CD4-positive, alpha-beta T cell (primary cell): ENCODE results near the gene SNRPF. TPM values are rescaled to one million over a fixed set of nuclear protein-coding genes. Genes with fewer than 3 reads are reported as not detected.

Experiments
- ATAC-seq: fragments of 200-7000 bp; cut with Tn5 transposase; one replicate; pipeline ENCODE4 v1.10.0; 2022; ENCODE audit warnings: mild to moderate bottlenecking; ENCODE audit not compliant: poor library complexity
- CTCF ChIA-PET: fragments of 350-600 bp; sonication (Branson Sonifier 250); formaldehyde crosslinking; loops from one replicate; lab custom pipeline; 2021; ENCODE audit warnings: antibody characterized with exemption, inconsistent platforms; lab: Charles Lee
- POLR2A ChIA-PET: fragments of 350-600 bp; sonication (Branson Sonifier 250); formaldehyde crosslinking; loops from one replicate; lab custom pipeline; 2021; ENCODE audit warnings: antibody characterized with exemption, inconsistent platforms; lab: Charles Lee
- DNase-seq, 14 experiments: peaks; one replicate each; pipeline ENCODE4 v3.0.0-alpha.2; 2013 to 2020; ENCODE audit warnings: mixed read lengths in 2 of 14
- H3K27ac ChIP-seq, 2 donors: one replicate each; pipeline versions ENCODE4 v1.5.1 to v1.7.0; 2013; ENCODE audit warnings: low read length in 2 of 2, low read depth in 1 of 2, mild to moderate bottlenecking in 1 of 2
- H3K27me3 ChIP-seq, 2 experiments: 1 replicate in 1 of 2; 2 replicates in 1 of 2; pipeline versions ENCODE4 v1.6.1 to v1.7.0; 2013; ENCODE audit warnings: low read length in 2 of 2, control low read depth in 1 of 2, mild to moderate bottlenecking in 1 of 2, moderate library complexity in 1 of 2; ENCODE audit not compliant: insufficient read depth in 2 of 2, control insufficient read depth in 1 of 2
- H3K36me3 ChIP-seq: one replicate; pipeline ENCODE4 v1.6.1; 2013; ENCODE audit warnings: low read length, control low read depth; ENCODE audit not compliant: insufficient read depth
- H3K4me1 ChIP-seq: one replicate; pipeline ENCODE4 v1.6.1; 2013; ENCODE audit warnings: low read length, control low read depth; ENCODE audit not compliant: insufficient read depth
- H3K4me3 ChIP-seq: one replicate; pipeline ENCODE4 v1.5.1; 2013; ENCODE audit warnings: mild to moderate bottlenecking, low read length, moderate library complexity
- H3K9me3 ChIP-seq, 2 experiments: 1 replicate in 1 of 2; 2 replicates in 1 of 2; pipeline versions ENCODE4 v1.6.1 to v1.7.0; 2013; ENCODE audit warnings: low read length in 2 of 2, mild to moderate bottlenecking in 2 of 2, control low read depth in 1 of 2, moderate library complexity in 1 of 2; ENCODE audit not compliant: control insufficient read depth in 1 of 2, insufficient read depth in 1 of 2
- H3K27ac Mint-ChIP-seq: one replicate; pipeline ENCODE4 v1.8.0; 2020; ENCODE audit warnings: mixed read lengths
- H3K27me3 Mint-ChIP-seq: one replicate; pipeline ENCODE4 v1.8.0; 2021; ENCODE audit warnings: mixed read lengths
- H3K36me3 Mint-ChIP-seq: one replicate; pipeline ENCODE4 v1.8.0; 2021; ENCODE audit warnings: low read depth, mixed read lengths
- H3K4me1 Mint-ChIP-seq: one replicate; pipeline ENCODE4 v1.8.0; 2021; ENCODE audit warnings: low read depth, mixed read lengths
- H3K4me3 Mint-ChIP-seq: one replicate; pipeline ENCODE4 v1.8.0; 2020; ENCODE audit warnings: mild to moderate bottlenecking, mixed read lengths
- H3K9me3 Mint-ChIP-seq: one replicate; pipeline ENCODE4 v1.8.0; 2020; ENCODE audit warnings: mixed read lengths
- intact Hi-C, 2 experiments: fragments of 100-400 bp; cut with DNase I in 1 of 2; cut with micrococcal nuclease in 1 of 2; formaldehyde crosslinking; loops; one replicate each; pipeline versions ENCODE4 v1.15.1 to v1.9.0; 2023 to 2025; cut with DNase I, micrococcal nuclease
- total RNA-seq, 174 experiments: library from RNA in 2 of 174; stranded (reverse) in 2 of 174; gene quantifications; one replicate each; pipeline ENCODE4 v1.2.3 and lab custom pipeline; 2021 to 2026
- TF ChIP-seq, protein P1 (sequence below): fragments of 200-600 bp; IDR thresholded peaks from one replicate; pipeline ENCODE4 v1.8.0; 2022; ENCODE audit warnings: antibody characterized with exemption, mild to moderate bottlenecking

Gene SNRPF
- total RNA-seq, 2 experiments from 2014 or later = 40.9 to 44.0 TPM

DNA sequence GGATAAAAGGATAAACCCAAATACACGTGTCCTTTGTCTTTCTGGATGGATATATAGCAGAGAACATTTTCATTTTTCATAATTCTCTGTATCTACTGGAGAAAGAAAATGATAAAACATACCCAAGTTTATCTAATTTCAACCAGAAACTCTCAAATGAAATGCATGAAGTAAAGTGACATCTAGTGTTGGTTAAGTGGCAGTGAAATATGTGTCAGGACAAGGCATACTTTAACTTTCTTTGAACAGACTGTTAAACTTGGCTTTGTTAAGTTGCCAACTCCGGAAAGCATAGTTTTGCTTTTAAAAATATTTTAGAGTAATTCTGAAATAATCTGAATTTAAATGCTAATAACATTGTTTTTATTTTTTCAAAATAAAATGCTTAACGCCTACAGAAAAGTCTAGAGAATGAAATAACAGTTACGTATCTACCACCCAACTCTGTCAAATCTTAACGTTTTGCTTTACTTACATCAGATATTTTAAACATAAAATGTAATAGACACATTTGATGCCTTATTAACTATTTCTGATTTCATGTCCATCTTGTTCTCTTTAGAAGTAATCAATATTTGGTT, 43.0 kb upstream of the SNRPF start:
- no peak for ATAC-seq
- intact Hi-C loops = loop anchor here in 1 of 2 experiments (10.0 kb wide), 1 partner anchor 701 kb away; no protein-coding TSS in a partner anchor

DNA sequence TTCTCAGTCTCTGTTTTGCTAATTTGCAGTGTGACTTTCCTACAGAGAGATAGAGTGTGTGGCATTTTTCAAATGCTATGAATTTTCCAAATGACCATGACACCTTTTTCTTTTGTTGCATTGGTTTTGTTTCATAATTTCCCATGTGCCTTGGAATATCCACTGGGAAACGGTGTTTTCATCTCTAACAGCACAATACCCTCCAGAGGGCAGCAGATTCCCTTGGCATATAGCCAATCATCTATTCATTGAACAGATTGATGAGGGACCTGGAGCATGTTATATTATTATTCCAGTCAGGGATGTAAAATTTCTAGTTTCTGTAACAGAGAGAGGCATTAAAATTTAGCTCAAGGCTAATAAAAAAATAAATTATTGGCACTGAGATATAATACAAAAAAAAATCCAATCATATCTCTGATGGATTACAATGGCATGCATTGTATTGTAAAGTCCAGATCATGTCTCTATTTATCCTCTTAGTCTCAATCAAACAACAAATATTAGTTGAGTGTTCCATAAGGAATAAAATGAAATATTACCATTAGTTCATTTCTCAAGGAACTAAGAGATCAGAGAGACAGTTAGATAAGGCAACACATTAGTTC, 38.6 kb upstream of the SNRPF start:
- H3K4me3 Mint-ChIP-seq = no peak overlapping the region
- Histone ChIP-seq H3K9me3 (no peaks in the 10 kb centered on the region), H3K27me3 (no peaks in the 10 kb centered on the region), H3K27ac (no peak overlapping the region), H3K4me1 (no peaks in the 10 kb centered on the region), H3K36me3 (no peaks in the 10 kb centered on the region), H3K4me3 (no peak overlapping the region)
- peaks cover 36% of the 10 kb centered on the region for H3K27me3 Mint-ChIP-seq
- H3K4me1 Mint-ChIP-seq = no peaks in the 10 kb centered on the region
- ATAC-seq = no peak
- CTCF ChIA-PET = no interaction called here
- H3K9me3 Mint-ChIP-seq = no peaks in the 10 kb centered on the region
- POLR2A ChIA-PET = no interaction called here
- intact Hi-C loops = no loop called here
- DNase-seq = peak in 3 of 14 experiments; percentile 13 to 30 (median 16)
- TF ChIP-seq, protein P1, sequence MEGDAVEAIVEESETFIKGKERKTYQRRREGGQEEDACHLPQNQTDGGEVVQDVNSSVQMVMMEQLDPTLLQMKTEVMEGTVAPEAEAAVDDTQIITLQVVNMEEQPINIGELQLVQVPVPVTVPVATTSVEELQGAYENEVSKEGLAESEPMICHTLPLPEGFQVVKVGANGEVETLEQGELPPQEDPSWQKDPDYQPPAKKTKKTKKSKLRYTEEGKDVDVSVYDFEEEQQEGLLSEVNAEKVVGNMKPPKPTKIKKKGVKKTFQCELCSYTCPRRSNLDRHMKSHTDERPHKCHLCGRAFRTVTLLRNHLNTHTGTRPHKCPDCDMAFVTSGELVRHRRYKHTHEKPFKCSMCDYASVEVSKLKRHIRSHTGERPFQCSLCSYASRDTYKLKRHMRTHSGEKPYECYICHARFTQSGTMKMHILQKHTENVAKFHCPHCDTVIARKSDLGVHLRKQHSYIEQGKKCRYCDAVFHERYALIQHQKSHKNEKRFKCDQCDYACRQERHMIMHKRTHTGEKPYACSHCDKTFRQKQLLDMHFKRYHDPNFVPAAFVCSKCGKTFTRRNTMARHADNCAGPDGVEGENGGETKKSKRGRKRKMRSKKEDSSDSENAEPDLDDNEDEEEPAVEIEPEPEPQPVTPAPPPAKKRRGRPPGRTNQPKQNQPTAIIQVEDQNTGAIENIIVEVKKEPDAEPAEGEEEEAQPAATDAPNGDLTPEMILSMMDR = no peak
- H3K36me3 Mint-ChIP-seq = no peaks in the 10 kb centered on the region
- H3K27ac Mint-ChIP-seq = no peak overlapping the region

More for the DNA sequence above, 43.0 kb upstream of the SNRPF start:
- DNase-seq = peak in 3 of 14 experiments; percentile 11 to 27 (median 14)
- H3K27ac ChIP-seq = no peak overlapping the region
- peaks cover 50% of the 10 kb centered on the region for H3K27me3 Mint-ChIP-seq
- H3K9me3 ChIP-seq = no peaks in the 10 kb centered on the region
- H3K4me3 ChIP-seq = no peak overlapping the region
- H3K4me1 Mint-ChIP-seq = no peaks in the 10 kb centered on the region
- no peaks in the 10 kb centered on the region for H3K9me3 Mint-ChIP-seq
- no peak overlapping the region for H3K4me3 Mint-ChIP-seq
- H3K36me3 ChIP-seq = no peaks in the 10 kb centered on the region
- H3K36me3 Mint-ChIP-seq = no peaks in the 10 kb centered on the region
- CTCF ChIA-PET = no interaction called here
- H3K27ac Mint-ChIP-seq = no peak overlapping the region
- no peaks in the 10 kb centered on the region for H3K4me1 ChIP-seq
- peaks cover 0 to 6% of the 10 kb centered on the region in 2 experiments for H3K27me3 ChIP-seq
- POLR2A ChIA-PET = no interaction called here
- TF ChIP-seq, protein P1 = no peak

DNA sequence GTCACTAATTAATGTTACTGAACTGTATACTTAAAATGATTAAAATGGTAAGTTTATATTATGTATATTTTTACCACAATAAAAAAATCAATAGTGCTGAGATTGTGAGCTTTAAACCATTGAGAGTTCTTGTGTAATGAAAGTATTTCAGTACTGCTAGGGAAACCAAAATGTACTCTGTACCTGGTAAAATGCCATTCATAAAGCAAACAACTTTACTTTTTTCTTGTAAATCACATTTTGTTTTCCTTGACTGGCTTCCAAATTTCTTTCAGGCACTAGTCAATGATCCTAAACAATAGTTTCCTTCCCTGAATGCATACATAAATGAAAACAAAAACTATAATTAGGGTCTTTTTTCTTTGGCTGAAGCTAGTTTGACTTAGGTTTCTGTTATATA, 29.4 kb upstream of the SNRPF start:
- POLR2A ChIA-PET = no interaction called here
- intact Hi-C loops = no loop called here
- Mint-ChIP-seq H3K36me3 (no peaks in the 10 kb centered on the region), H3K9me3 (no peaks in the 10 kb centered on the region), H3K27ac (no peak overlapping the region), H3K4me1 (no peaks in the 10 kb centered on the region), H3K4me3 (no peak overlapping the region), H3K27me3 (peaks cover 29% of the 10 kb centered on the region)
- Histone ChIP-seq H3K27ac (no peak overlapping the region), H3K4me3 (no peak overlapping the region), H3K36me3 (no peaks in the 10 kb centered on the region), H3K9me3 (no peaks in the 10 kb centered on the region), H3K4me1 (no peaks in the 10 kb centered on the region), H3K27me3 (peaks cover 0 to 4% of the 10 kb centered on the region in 2 experiments)
- TF ChIP-seq, protein P1 = no peak
- ATAC-seq (no peak), DNase-seq (no peak)
- CTCF ChIA-PET = no interaction called here
